DOHH2 (cell line): ENCODE measurements around the gene NUP205.

Experiments used
- H3F3A ChIP-seq: fragments of 200-600 bp; sonication (generic), shearing (Covaris generic); 2 replicates; pipeline ENCODE4 v1.6.0; 2016; ENCODE audit warnings: antibody characterized with exemption, mild to moderate bottlenecking; ENCODE audit not compliant: control insufficient read depth, insufficient read depth
- H3K27ac ChIP-seq: fragments of 200-600 bp; sonication (generic); 2 replicates; pipeline ENCODE4 v1.5.1; 2014; ENCODE audit warnings: low read depth, mild to moderate bottlenecking, low read length, moderate library complexity
- H3K27me3 ChIP-seq: fragments of 200-600 bp; sonication (generic); 2 replicates; pipeline ENCODE4 v1.6.1; 2014; ENCODE audit warnings: mild to moderate bottlenecking, low read length, mixed read lengths; ENCODE audit not compliant: control insufficient read depth
- H3K36me3 ChIP-seq: fragments of 200-600 bp; sonication (generic); 2 replicates; pipeline ENCODE4 v1.6.1; 2014; ENCODE audit warnings: mild to moderate bottlenecking, low read length, moderate library complexity, mixed read lengths; ENCODE audit not compliant: control insufficient read depth
- H3K4me1 ChIP-seq: fragments of 200-600 bp; sonication (generic); 2 replicates; pipeline ENCODE4 v1.6.1; 2014; ENCODE audit warnings: mild to moderate bottlenecking, low read length, mixed read lengths; ENCODE audit not compliant: control insufficient read depth
- H3K4me2 ChIP-seq: fragments of 200-600 bp; sonication (generic); 2 replicates; pipeline ENCODE4 v1.6.0; 2014; ENCODE audit warnings: mild to moderate bottlenecking, low read length, moderate library complexity
- H3K4me3 ChIP-seq: fragments of 200-600 bp; sonication (generic); 2 replicates; pipeline ENCODE4 v1.5.1; 2014; ENCODE audit warnings: mild to moderate bottlenecking, low read length, mixed read lengths
- H3K79me2 ChIP-seq: fragments of 200-600 bp; sonication (generic); 2 replicates; pipeline ENCODE4 v1.6.1; 2014; ENCODE audit warnings: mild to moderate bottlenecking, low read length, mixed read lengths; ENCODE audit not compliant: control insufficient read depth
- H3K9me2 ChIP-seq: fragments of 200-600 bp; sonication (generic); replicated peaks from 2 replicates; pipeline ENCODE4 v1.6.1; 2014; ENCODE audit warnings: mild to moderate bottlenecking, low read length, mixed read lengths; ENCODE audit not compliant: control insufficient read depth
- H3K9me3 ChIP-seq: fragments of 200-600 bp; sonication (generic); 2 replicates; pipeline ENCODE4 v1.6.1; 2014; ENCODE audit warnings: antibody characterized with exemption, low read length, mixed read lengths; ENCODE audit not compliant: control insufficient read depth, insufficient read depth
- H4K20me1 ChIP-seq: fragments of 200-600 bp; sonication (generic); 2 replicates; pipeline ENCODE4 v1.6.0; 2014; ENCODE audit warnings: low read depth, mild to moderate bottlenecking, antibody characterized with exemption, low read length, moderate library complexity; ENCODE audit not compliant: control insufficient read depth, insufficient read depth
- EZH2phosphoT487 ChIP-seq: fragments of 200-600 bp; sonication (generic); IDR thresholded peaks from 2 replicates; pipeline ENCODE4 v1.6.1; 2017; ENCODE audit warnings: borderline replicate concordance, mild to moderate bottlenecking, antibody characterized with exemption, low read length, moderate library complexity, mixed read lengths
- TF ChIP-seq, protein P1 (sequence below): fragments of 200-600 bp; sonication (generic); IDR thresholded peaks from one replicate; pipeline ENCODE4 v1.5.1; 2014; ENCODE audit warnings: antibody characterized with exemption, mild to moderate bottlenecking, low read depth, low read length; ENCODE audit not compliant: poor library complexity, severe bottlenecking

The NUP205 gene

DNA sequence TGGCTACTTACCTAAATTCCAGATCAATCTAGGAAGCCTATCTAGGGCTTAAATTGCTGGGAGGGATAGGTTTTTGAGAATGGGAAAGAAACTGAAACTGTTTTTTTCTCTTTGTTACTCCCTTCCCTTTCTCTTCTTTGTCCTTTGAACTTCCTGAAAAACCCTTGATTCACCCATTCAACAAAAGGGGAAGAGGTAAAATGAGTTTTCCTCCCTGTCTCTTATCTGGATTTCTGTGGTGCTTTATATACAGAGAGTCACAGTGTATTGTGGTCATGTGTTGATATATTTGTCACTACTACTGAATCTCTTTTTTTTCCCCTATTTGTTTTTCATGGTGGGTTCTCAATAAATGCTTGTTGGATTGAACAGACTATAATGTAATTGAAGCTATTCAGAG, 19.8 kb upstream of the NUP205 start:
- no peaks in the 10 kb centered on the region for H3K4me1 ChIP-seq
- no peaks in the 10 kb centered on the region for H3K9me3 ChIP-seq
- H3K27me3 ChIP-seq: peaks cover 19% of the 10 kb centered on the region
- no peaks in the 10 kb centered on the region for H4K20me1 ChIP-seq
- H3K79me2 ChIP-seq: no peaks in the 10 kb centered on the region
- H3K4me2 ChIP-seq: no peak overlapping the region
- H3K27ac ChIP-seq: no peak overlapping the region
- H3K4me3 ChIP-seq: no peak overlapping the region
- TF ChIP-seq EZH2phosphoT487: no peak
- TF ChIP-seq, protein P1, sequence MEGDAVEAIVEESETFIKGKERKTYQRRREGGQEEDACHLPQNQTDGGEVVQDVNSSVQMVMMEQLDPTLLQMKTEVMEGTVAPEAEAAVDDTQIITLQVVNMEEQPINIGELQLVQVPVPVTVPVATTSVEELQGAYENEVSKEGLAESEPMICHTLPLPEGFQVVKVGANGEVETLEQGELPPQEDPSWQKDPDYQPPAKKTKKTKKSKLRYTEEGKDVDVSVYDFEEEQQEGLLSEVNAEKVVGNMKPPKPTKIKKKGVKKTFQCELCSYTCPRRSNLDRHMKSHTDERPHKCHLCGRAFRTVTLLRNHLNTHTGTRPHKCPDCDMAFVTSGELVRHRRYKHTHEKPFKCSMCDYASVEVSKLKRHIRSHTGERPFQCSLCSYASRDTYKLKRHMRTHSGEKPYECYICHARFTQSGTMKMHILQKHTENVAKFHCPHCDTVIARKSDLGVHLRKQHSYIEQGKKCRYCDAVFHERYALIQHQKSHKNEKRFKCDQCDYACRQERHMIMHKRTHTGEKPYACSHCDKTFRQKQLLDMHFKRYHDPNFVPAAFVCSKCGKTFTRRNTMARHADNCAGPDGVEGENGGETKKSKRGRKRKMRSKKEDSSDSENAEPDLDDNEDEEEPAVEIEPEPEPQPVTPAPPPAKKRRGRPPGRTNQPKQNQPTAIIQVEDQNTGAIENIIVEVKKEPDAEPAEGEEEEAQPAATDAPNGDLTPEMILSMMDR: no peak
- H3K36me3 ChIP-seq: no peaks in the 10 kb centered on the region
- no peaks in the 10 kb centered on the region for H3K9me2 ChIP-seq
- 0 out of 2 replicates have a peak, but pooled peaks cover 2% of the 10 kb centered on the region for H3F3A ChIP-seq

DNA sequence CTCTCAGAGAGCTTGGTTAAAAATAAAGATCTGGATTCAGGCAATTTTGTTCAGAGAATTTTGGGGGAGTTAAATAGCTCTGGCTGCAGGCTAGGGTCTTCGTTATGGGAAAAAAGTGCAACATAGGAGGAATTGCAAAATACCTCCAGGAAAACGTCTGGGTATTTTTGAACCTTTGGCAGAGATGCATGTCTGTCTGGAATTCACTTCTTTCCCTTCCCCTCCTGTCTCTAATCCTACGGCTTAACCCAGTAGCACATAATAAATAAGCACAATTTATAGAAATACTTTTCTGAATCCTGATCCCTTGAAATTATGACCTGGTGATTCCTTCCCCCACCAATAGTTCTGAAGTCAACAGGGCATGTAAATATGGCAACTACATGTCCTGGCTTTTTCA, 19.3 kb upstream of the NUP205 start:
- H3K4me3 ChIP-seq: no peak overlapping the region
- H3K36me3 ChIP-seq: no peaks in the 10 kb centered on the region
- H3K27ac ChIP-seq: no peak overlapping the region
- H3F3A ChIP-seq: 0 out of 2 replicates have a peak, but pooled peaks cover 2% of the 10 kb centered on the region
- TF ChIP-seq EZH2phosphoT487: no peak
- TF ChIP-seq, protein P1: no peak
- no peaks in the 10 kb centered on the region for H3K79me2 ChIP-seq
- H3K4me1 ChIP-seq: no peaks in the 10 kb centered on the region
- peaks cover 19% of the 10 kb centered on the region for H3K27me3 ChIP-seq
- no peaks in the 10 kb centered on the region for H3K9me2 ChIP-seq
- no peaks in the 10 kb centered on the region for H3K9me3 ChIP-seq
- H4K20me1 ChIP-seq: no peaks in the 10 kb centered on the region
- H3K4me2 ChIP-seq: no peak overlapping the region

DNA sequence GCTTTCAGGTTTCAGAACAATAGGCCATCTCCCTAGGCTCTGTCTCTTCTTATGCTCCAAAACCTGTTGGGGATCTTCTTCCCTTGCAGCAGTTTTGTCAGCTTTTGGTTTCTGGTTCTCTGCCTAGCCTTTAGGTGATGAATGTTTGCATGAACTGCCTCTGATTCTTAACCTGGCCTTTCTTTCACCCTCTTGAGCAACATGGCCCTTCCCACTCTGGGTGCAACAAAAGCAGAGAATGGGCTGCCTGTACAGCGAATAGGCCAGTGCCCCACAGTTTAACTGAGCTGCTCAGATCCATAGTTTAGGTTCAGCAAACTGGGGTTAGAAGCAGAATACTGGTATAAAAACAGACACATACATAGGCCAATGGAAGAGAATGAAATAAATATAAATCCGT, 18.1 kb upstream of the NUP205 start:
- H3K27ac ChIP-seq: no peak overlapping the region
- H3K4me1 ChIP-seq: no peaks in the 10 kb centered on the region
- no peak overlapping the region for H3K4me3 ChIP-seq
- TF ChIP-seq, protein P1: no peak
- TF ChIP-seq EZH2phosphoT487: no peak
- no peak overlapping the region for H3K4me2 ChIP-seq
- no peaks in the 10 kb centered on the region for H3K9me2 ChIP-seq
- H3F3A ChIP-seq: 0 out of 2 replicates have a peak, but pooled peaks cover 2% of the 10 kb centered on the region
- H3K36me3 ChIP-seq: no peaks in the 10 kb centered on the region
- H3K79me2 ChIP-seq: no peaks in the 10 kb centered on the region
- no peaks in the 10 kb centered on the region for H3K9me3 ChIP-seq
- peaks cover 19% of the 10 kb centered on the region; the same call in 1 of the 2 replicates for H3K27me3 ChIP-seq
- H4K20me1 ChIP-seq: no peaks in the 10 kb centered on the region
